ENCODE measurements around the gene KIF2A. TPM values are rescaled to one million over a fixed set of nuclear protein-coding genes. Genes with fewer than 3 reads are reported as not detected.
A peak's percentile ranks its signal among the peaks of the same experiment; 100 is the strongest.

The KIF2A gene
- total and polyA plus RNA-seq, 9 of the 15 experiments (the other 6 are each of a cell fraction or from before 2014, with no cell fraction given) = 42.6 to 126 (median 77.6) TPM

DNA sequence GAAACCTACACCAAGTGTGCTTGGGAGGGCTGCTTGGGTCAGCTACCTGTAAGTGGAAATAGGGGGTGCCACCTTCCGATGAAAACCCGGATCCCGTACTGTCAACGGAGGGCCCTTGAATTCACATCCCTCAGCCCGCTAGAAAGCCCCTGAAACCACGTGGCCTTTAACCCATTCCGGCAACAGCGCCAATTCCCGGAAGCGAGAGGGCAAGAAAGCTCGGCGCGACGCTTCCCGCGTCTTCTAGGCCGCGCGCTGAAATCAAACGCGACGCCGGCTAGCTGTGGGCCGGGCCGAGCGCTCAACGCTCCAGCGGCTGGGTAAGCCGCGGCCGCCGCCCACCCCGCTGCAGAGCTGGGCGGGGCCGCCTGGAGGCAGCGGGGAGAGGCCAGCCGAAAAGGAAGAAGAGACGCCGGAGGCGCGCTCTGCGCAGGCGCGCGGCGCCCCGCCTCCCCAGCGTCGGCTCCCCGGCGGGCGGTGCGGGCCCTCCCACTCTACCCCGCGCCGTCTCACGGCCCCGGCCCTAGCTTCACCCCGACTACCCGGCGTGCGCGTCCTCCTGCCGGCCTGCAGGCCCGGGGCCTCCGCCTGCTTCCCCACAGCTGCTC lies at the start of gene KIF2A (continued):
- TF ChIP-seq CREB5 (CRISPR knock-in tag; IDR thresholded peaks at IDR 0.05) = no peak
- TF ChIP-seq SMAD1 (IDR thresholded peaks at IDR 0.05; ENCODE audit: low read depth, low read length, partially characterized antibody) = no peak
- TF ChIP-seq PCBP2 (IDR thresholded peaks at IDR 0.05; ENCODE audit: low read depth, low read length, poor library complexity, severe bottlenecking) = no peak
- peak; percentile 59; the same call in 1 of the 2 replicates for TF ChIP-seq ZNF444 (CRISPR knock-in tag; IDR thresholded peaks at IDR 0.05)
- TF ChIP-seq RBBP5 (IDR thresholded peaks at IDR 0.05; ENCODE audit: borderline replicate concordance, insufficient read depth, low read length, poor library complexity, severe bottlenecking) = peak; percentile 89
- peak; percentile 53; the same call in 1 of the 2 replicates for TF ChIP-seq JUND (IDR thresholded peaks at IDR 0.05; ENCODE audit: borderline replicate concordance, low read depth, low read length)
- peak; percentile 63; the same call in 1 of the 3 replicates for TF ChIP-seq JUND (tag; IDR thresholded peaks at IDR 0.05; ENCODE audit: borderline replicate concordance, low read depth, low read length)
- TF ChIP-seq TCF3 (CRISPR knock-in tag; IDR thresholded peaks at IDR 0.05) = no peak; the same call in 1 of the 2 replicates
- TF ChIP-seq, protein P1, sequence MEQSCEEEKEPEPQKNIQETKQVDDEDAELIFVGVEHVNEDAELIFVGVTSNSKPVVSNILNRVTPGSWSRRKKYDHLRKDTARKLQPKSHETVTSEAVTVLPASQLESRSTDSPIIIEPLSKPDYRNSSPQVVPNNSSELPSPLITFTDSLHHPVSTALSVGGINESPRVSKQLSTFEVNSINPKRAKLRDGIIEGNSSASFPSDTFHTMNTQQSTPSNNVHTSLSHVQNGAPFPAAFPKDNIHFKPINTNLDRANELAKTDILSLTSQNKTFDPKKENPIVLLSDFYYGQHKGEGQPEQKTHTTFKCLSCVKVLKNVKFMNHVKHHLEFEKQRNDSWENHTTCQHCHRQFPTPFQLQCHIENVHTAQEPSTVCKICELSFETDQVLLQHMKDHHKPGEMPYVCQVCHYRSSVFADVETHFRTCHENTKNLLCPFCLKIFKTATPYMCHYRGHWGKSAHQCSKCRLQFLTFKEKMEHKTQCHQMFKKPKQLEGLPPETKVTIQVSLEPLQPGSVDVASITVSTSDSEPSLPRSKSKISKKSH (CRISPR knock-in tag; IDR thresholded peaks at IDR 0.05) = no peak
- no peak for TF ChIP-seq CUX1 (CRISPR knock-in tag; IDR thresholded peaks at IDR 0.05)
- no peak for TF ChIP-seq ARHGAP35 (IDR thresholded peaks at IDR 0.05; ENCODE audit: partially characterized antibody)
- TF ChIP-seq MED1 (CRISPR knock-in tag; IDR thresholded peaks at IDR 0.05; ENCODE audit: borderline replicate concordance) = no peak
- peak; percentile 86; the same call in 1 of the 2 replicates for TF ChIP-seq GTF2F1 (IDR thresholded peaks at IDR 0.05; ENCODE audit: low read depth, low read length)
- no peak; the same call in 1 of the 2 replicates for TF ChIP-seq ZNF354B (CRISPR knock-in tag; IDR thresholded peaks at IDR 0.05)
- TF ChIP-seq TRIM24 (IDR thresholded peaks at IDR 0.05) = peak; percentile 29 to 72; a peak in 1 of 4 replicates
- 0 out of 2 replicates have a peak, but pooled peaks have one; percentile 8 for TF ChIP-seq BCOR (IDR thresholded peaks at IDR 0.05)
- peak; percentile 42; the same call in 1 of the 2 replicates for TF ChIP-seq STAT5A (IDR thresholded peaks at IDR 0.05; ENCODE audit: borderline replicate concordance, low read length)
- TF ChIP-seq SLC30A9 (CRISPR knock-in tag; IDR thresholded peaks at IDR 0.05) = no peak
- TF ChIP-seq SRSF3 (IDR thresholded peaks at IDR 0.05; ENCODE audit: insufficient read depth, low read length) = no peak
- no peak for TF ChIP-seq MBD2 (IDR thresholded peaks at IDR 0.05; ENCODE audit: borderline replicate concordance, low read depth)
- peak; percentile 91; the same call in 1 of the 2 replicates for TF ChIP-seq NR4A1 (CRISPR knock-in tag; IDR thresholded peaks at IDR 0.05)
- peak; percentile 90 for TF ChIP-seq NR4A1 (tag; IDR thresholded peaks at IDR 0.05)
